Activated gamma-delta T cell (primary cell): ENCODE data around the gene GRM1.
"Not testable (repeated sequence)": the region's sequence is repeated elsewhere in the genome, so short reads cannot be mapped to it uniquely, and the experiment has no call there.

Experiments
- DNase-seq: peaks from one replicate; lab custom pipeline; 2025; lab: John Stamatoyannopoulos, UW

The GRM1 gene

DNA sequence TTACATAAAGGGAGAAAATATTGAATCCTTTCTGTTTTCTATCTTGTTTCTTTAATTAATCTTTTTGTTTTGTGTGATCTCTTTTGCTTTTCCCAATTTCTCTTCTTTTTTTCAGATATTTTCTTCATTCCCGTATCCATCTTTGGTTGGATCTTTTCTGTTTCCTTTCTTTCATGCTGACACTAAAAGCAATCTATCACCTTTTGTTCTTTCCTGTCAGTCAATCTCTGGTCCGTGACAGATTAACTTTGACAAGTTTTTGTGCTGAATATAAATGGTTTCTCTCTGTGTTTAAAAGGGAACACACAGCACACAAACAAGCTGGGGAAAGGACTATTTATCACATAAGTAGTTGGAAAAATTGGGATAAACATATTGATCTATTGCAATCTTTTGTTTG lies 162.8 kb downstream of the GRM1 start:
- DNase-seq, result no peak

DNA sequence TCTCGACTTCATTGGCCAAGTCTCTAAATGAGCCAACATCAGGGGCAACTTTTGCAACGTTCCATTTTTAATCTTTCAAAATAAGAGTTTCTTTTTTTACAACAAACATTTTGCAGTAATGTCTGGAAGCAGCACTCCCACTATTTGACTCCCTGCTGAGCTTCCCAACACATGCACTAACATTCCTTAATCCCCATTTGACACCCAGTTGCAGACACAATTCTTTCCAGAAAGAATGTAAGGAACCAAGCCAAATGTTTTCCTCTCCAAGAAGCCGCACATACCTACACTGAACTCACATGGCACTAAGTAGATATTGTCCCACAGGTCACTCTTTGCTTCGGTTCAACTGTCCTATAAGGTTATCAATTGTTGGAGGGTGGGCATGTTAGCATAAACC lies 165.6 kb downstream of the GRM1 start:
- DNase-seq, result no peak

DNA sequence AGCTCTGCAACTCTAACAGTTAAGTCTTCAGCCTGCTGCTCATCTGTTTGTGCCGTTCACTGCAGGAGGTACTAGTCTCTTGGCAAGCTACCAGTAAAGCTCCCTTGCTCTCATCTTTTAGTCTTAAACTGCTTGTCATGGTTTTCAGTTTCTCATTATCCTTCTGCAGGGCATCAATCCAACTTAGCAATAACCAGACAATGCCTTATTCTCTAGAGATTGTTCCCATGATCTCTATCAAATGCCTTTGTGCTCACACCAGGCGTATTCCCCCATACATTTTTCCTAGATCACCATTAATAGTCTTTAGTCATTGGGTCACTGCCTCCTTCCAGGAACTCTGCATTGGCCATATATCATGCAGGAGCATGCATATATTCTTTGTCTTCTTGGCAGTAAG lies 171.3 kb downstream of the GRM1 start:
- DNase-seq, result no peak

DNA sequence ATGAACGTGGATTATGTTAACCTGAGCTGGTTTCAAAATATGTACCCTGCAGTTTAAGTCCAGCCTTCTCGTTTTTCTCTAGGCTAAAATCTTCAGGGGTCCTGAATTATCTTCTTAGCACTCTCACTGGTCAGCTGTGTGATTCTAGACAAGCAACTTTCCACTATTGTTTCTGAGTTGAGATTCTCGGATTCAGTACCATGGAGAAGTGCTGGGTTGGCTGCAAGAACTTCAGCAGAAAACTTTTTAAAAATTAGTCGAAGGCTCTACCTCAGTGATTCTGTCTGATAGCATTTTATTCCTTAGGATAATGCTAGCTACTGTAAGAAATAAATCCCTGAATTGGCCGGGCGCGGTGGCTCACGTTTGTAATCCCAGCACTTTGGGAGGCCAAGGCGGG lies 173.7 kb downstream of the GRM1 start:
- no peak for DNase-seq

DNA sequence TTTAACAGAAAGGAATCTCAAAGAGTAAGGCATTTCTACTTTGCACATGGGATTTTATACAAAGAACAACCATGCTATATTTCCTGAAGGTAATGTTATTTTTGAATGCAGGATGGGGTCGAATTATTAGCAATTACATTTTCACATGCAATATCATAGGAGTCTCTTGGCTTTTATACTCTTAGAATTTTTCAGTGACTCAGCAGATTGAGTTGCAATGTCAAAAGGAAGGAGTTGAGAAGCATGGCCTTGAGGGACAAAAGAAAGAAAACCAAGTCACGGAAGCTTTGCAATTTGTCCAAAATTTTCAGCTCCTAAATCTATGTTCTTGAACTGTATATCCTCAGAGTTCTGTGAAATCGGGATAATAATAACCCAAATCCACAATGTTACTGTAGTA lies 181.1 kb downstream of the GRM1 start:
- DNase-seq, result no peak

DNA sequence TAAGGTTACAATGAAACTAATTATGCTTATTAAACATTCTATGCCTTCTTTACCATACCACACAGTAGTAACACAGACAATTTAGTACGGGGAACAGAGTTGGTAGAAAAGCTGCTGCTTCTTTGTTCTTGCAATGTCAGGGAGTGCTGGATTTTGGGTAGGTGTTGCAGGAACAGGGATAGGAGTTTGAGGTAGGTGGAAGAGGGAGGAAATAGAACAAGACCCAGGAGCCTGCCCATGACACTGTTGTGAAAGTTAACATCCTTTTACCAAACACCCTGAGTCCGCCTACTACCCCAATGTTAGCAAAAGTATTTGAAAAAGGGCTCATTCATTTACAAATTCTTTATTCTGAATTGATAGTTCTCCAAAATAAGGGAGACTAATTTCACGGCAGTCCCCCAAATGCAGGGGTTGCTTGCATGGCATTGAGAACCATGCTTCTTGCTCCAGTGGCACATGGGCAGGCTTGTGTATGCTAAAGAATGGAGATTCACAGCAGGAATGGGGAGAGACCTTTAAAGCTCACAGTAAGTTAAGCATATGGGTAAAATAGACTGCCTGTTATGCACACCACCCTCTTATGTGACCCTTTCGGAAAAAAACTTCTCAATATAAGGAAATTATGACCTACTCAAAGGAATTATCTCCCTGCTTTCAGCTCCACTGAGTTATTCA lies 181.7 kb downstream of the GRM1 start:
- no peak for DNase-seq

DNA sequence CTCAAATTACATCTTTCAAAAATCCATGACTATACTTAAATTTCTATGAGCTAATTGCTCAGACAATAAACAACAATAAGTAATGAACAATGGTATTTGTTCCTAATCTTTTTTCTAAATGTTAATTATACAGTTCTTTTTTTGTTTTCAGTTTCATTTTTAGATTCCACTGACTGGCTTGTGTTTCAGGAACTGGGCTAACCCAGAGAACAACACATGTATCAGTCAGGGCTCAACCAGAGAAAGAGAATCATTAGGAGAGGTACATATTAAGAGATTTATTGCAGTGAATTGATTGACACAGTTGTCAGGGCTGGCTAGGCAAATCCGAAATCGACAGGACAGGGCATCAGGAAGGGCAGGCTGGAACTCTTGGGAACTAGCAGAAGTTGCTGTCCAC lies 182.8 kb downstream of the GRM1 start:
- DNase-seq, result no peak

DNA sequence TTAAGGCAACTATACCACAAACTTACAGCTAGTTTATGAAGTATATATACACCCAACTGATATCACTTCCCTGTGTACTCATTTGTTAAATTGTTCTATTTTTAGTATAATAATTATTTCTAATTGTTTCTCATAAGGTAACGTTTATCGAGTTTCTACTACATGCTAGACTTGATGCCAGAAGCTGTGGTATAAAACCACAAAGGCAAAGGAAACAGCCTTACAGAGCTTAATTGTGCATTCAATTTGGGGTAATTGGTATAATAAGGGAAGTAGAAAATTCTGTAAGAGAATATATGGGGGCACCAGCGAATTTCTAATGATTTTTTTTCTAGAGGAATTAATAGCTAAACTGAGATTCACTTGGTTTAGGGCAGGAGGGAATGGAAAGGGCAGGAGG lies 183.9 kb downstream of the GRM1 start:
- DNase-seq, result no peak

DNA sequence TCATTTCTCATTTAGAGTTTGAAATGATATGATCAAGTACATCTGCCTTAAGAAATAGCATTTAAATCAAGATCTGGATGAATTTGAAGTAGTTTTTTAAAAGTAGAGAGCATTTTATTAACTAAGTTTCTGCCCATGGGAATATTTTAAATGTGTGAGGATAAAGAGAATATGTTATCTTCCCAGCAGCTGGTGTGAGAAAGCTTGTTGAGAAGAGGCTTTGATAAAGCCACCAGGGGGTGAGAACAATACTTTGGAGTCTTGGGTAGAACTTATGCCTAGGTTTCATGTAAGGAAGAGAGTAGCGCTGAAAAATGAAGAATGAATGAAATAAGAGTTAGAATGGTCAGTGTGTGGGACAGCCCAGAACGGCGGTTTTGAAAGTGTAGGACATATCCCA lies 190.2 kb downstream of the GRM1 start:
- no peak for DNase-seq

DNA sequence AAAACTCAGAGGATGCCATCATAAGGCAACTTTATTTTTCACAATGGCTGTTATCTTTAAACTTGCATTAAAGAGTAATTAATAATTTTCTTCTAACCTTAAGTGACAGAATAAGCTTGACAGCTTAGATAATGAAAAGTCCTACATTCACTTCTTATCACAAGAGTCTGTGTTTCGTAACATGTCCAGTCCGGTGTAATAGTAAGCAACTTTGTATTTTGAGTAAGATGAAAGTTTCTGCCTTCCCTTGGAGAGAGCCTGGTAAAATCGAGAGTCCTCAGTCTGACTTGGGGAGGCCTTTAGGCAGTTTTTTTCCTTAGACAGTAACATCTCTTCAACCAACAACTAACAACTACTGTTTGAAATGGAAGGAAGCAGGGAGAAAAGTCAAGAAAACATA lies 195.6 kb downstream of the GRM1 start:
- DNase-seq, result no peak

DNA sequence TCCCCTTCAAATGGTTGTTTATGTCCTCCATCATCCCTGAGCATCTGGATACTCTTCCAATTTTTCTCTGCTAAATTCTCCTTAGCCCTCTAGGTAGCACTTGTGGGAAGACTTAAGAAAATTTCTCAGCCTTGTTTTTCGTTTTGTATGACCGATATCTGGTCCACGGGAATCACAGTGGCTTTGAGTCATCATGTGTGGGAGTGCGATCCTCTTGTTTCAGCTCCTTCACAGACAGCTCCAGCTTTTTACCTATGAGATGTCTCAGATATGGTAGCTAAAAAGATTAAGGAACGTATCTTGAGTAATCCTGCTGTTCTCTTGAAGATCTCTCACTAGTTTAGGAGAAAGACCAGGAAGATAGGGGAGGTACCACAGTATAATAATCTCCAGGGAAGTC lies 196.1 kb downstream of the GRM1 start:
- no peak for DNase-seq

DNA sequence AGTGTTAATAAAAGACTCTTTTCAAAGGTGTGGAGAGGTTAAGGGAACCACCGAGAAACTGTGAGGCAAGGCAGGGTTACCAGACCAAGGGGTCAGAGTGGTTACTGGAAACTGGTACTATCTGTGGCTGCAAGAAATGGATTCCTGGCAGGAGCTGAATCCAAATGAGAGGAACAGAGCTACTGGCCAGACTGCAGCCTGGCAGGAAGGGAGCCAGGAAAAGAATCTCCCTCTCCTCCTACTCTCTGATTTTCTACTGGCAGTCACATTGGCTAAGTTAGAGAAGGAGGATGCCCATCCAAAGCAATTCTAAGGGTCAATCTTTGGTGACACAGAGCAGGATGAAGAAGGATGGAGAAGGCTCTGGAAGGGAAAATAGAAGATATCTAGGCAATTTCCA lies 211.5 kb downstream of the GRM1 start:
- no peak for DNase-seq

DNA sequence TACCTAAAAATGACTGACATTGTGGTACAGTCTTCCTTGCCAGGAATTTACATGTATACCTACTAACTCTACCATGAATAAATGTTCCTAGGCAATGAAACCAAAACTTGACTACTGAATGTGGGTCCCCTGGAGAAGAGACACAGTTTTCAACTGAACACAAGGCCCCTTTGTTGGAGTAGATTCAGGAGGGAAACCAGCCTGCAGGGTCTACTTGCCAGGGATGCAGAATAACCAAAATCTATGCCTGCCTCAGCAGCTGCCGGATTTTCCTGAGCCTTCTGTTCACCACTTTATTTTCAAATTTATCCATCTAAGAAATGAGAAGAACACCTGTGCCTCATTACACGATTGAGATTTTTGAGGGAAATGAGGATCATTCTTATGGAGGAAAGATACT lies 211.9 kb downstream of the GRM1 start:
- DNase-seq, result no peak

DNA sequence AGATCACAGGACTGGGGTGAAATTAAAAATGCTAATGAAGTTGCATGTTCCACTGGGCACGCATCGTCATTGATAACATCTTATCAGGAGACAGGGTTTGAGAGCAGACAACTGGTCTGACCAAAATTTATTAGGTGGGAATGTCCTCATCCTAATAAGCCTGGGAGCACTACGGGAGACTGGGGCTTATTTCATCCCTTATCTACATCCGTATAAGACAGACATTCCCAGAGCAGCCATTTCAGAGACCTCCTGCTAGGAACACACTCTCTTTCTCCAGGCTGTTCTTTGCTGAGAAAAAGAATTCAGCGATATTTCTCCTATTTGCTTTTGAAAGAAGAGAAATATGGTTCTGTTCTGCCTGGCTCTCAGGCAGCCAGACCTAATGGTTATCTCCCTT lies 214.8 kb downstream of the GRM1 start:
- not testable (repeated sequence) for DNase-seq

DNA sequence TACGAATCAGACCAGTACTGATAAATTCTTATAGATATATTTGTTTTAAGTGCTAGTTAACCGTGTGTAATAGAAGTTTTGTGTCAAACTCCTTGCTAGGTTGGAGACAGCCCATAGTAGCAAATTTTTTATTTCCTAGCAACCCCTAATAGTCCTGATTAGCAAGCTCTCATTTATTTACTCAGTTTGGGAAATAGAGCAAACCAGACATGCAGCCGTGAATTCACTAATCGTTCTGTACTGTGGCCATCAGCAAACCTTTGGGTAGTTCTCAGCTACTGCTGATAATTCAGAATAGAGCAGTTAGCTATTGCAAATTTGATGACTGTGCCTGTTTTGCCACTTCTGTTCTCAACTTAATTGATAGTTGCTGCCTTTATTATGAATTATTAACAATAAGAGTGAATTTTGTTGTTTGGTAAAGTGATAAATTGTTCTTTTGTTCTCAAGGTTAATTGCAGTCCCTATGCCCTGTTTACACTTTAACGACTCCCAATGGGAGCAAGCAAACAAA lies 215.8 kb downstream of the GRM1 start:
- DNase-seq, result no peak

DNA sequence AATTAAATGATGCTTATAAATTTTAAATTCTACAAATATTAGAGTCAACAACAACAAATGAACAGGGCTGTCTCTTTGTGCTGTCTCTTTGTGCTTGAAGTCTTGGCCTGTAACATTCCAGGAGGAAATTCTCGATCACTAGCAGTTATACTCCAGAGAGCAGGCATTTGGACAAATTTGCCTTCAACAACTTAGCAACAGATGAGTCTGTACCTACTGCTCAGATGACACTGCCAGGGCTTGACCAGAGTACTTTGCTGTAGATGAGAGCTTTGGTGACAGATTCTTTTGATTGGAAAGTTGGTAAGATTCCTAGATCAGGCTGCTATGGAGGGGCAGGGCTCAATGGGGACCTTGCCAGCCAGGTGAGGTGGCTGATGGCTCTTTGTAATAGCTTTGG lies 217.2 kb downstream of the GRM1 start:
- no peak for DNase-seq

DNA sequence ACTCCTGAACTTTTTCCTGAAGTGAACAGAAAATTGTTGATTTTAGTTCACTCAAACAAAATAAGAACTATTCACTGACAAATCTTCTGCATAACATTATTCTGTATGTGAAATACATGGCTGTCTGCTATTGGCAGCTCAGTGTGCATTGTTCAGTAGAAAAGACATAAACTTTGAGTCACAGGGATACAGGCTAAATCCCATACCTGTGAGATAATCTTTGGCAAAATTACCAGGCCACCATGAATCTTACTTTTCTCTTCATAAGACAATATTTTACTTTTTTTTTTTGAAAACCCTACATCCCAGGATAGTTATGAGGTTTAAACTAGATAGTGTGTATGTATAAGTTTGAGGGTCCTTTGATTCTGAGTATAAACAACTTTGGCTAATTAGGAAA lies 224.8 kb downstream of the GRM1 start:
- DNase-seq, result no peak

DNA sequence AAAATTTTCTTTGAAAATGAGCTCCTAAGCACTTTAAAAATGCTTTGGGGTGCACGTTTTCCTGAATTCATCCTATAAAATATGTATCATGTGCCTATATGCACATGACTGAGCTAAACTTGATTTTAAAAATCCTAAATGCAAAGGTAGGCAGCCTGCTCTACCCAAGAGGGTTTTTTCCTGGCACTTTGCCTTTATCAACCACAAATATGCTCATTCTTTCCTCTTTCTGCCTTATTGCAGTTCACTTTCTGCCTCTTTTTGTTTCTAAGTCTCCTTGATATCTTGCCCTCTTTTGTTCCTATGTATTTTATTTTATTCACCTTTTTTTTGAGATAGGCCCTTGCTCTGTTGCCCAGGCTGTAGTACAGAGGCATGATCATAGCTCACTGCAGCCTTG lies 229.3 kb downstream of the GRM1 start:
- no peak for DNase-seq

DNA sequence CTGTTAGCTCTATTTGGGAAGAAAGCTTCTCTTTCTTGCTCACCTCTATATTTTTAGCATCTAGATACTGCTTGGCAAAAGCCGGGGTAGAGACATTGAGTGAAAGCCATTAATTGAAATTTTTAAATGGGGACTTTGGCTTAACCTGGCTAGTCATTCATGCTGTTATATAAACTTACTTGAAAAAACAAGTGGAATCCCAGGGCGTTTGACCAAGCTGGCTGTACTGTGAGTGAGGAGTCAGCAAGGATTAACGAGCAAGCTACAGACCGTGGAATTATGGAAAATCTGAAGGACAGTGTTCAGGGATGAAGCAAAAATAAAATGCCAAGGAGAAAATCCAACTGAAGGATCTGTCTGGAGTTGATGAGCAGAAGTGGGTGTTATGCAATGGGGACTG lies 232.0 kb downstream of the GRM1 start:
- no peak for DNase-seq

DNA sequence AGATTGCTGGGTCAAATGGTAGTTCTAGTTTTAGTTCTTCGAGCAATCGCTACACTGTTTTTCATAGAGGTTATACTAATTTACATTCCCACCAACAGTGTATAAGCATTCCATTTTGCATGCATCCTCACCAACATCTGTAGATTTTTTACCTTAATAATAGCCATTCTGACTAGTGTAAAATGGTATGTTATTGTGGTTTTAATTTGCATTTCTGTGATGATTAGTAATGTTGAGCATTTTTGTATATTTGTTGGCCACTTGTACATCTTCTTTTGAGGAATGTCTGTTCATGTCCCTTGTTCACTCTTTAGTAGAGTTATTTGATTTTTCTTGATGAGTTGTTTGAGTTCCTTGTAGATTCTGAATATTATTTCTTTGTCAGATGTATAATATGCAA lies 236.2 kb downstream of the GRM1 start:
- DNase-seq, result no peak

DNA sequence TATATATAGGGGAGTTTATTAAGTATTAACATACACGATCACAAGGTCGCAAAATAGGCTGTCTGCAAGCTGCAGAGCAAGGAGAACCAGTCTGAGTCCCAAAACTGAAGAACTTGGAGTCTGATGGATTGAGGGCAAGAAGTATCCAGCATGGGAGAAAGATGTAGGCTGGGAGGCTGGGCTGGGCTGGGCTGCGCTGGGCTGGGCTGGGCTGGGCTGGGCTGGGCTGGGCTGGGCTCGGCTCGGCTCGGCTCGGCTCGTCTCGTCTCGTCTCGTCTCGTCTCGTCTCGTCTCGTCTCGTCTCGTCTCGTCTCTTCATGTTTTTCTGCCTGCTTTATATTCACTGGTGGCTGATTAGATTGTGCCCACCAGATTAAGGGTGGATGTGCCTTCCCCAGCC lies 238.6 kb downstream of the GRM1 start:
- DNase-seq, result no peak

DNA sequence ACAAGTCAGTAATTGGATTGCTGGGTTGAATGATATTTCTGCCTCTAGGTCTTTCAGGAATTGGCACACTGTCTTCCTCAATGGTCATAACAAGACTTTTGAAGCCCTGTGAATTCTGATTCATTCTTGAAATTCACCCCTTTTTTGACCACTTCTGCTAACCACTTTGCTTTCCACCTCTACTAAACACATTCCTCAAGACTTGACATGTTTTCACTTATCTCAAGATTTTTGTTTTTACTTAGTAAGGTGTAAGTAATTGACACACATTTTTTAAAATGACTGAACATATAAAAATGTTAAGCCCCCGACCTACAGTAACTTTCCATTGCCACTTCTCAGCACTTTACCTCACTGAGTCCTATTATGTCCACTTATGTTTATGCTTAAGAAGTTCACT lies 239.1 kb downstream of the GRM1 start:
- no peak for DNase-seq

DNA sequence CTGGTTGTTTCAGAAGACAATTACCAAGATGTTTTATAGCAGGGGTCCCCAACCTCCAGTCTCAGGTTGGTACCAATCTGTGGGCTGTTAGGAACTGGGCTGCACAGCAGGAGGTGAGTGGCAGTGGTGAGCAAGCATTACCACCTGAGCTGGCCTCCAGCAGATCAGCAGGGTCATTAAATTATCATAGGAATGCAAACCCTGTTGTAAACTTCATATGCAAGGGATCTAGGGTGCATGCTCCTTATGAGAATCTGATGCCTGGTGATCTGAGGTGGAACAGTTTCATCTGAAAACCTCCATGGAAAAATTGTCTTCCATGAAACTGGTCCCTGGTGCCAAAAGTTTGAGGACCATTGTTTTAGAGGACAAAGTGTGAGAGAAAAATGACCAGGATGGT lies 240.6 kb downstream of the GRM1 start:
- no peak for DNase-seq

DNA sequence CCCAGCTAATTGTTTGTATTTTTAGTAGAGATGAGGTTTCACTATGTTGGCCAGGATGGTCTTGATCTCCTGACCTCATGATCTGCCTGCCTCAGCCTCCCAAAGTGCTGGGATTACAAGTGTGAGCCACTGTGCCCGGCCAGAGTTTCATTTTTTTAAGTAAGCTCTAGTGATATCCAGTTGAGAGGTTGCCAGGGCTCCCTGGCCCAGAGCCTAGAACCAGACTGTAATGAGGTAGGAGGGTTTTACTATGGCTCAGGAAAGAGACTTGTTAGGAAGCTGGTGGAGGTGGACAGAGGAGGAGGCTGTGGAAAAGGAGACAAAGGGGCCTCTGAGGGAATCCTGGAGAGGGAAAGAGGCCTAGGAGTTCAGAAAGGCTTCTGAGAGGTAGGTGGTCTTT lies 242.3 kb downstream of the GRM1 start:
- not testable (repeated sequence) for DNase-seq

DNA sequence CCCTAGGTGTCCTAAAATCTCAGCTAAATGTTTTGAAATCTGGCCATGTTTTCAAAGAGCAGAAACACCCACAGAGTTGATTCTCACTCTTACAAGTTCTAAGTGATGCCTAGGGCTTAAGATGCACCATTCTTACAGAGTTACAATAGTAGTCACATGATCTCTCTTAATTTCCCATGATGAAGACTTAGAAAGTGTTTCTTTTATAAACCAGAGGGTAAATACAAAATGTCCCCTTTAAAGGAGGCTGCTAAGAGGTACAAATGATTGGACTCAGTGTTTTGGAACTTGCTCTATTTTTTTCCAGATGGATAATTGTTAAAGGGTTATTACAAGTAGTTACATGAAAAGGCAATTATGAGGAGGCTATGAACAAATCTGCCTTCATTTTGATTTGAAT lies 244.6 kb downstream of the GRM1 start:
- DNase-seq, result no peak
